Ascending aorta (tissue), 2 donors: Measurements from ENCODE around the gene MACO1. TPM values are rescaled to one million over a fixed set of nuclear protein-coding genes. Genes with fewer than 3 reads are reported as not detected.

ENCODE experiments used
- DNase-seq, 2 donors: peaks; one replicate each; pipeline ENCODE4 v3.0.0-alpha.2; 2019; ENCODE audit warnings: low spot score in 2 of 2
- H3K27ac ChIP-seq, 2 donors: fragments of 200-600 bp; sonication (generic); one replicate each; pipeline ENCODE4 v1.5.1; 2016 to 2017; ENCODE audit warnings: mild to moderate bottlenecking in 1 of 2
- H3K27me3 ChIP-seq: fragments of 200-600 bp; sonication (generic); one replicate; pipeline ENCODE4 v1.5.1; 2017
- H3K36me3 ChIP-seq, 2 donors: fragments of 200-600 bp; sonication (generic); one replicate each; pipeline ENCODE4 v1.5.1; 2016
- H3K4me1 ChIP-seq, 2 donors: fragments of 200-600 bp; sonication (generic); one replicate each; pipeline ENCODE4 v1.5.1; 2016 to 2017; ENCODE audit warnings: mild to moderate bottlenecking in 1 of 2
- H3K4me3 ChIP-seq, 2 donors: fragments of 200-600 bp; sonication (generic); one replicate each; pipeline ENCODE4 v1.5.1; 2016 to 2017; ENCODE audit warnings: mild to moderate bottlenecking in 1 of 2
- H3K9me3 ChIP-seq, 2 donors: fragments of 200-600 bp; sonication (generic); one replicate each; pipeline ENCODE4 v1.5.1; 2016
- CTCF ChIP-seq, 3 experiments: fragments of 200-600 bp in 2 of 3; fragments of 450-650 bp in 1 of 3; sonication (generic) in 2 of 3; IDR thresholded peaks; one replicate each; pipeline ENCODE4 v1.5.1; 2016 to 2019; ENCODE audit warnings: antibody characterized with exemption in 3 of 3, mild to moderate bottlenecking in 1 of 3, moderate library complexity in 1 of 3
- intact Hi-C: fragments of 100-400 bp; cut with DNase I; formaldehyde crosslinking; loops from one replicate; pipeline ENCODE4 v1.15.1; 2023
- total RNA-seq: library from RNA; depleted of rRNA; stranded (reverse); fragments of >200 nt; gene quantifications from one replicate; pipeline ENCODE4 v1.1.0, GENCODE V29; 2016

The MACO1 gene
- total RNA-seq, 1 donor from 2014 or later = 49.2 TPM

GRCh38 chr1:25476186-25477097 lies 45.7 kb downstream of the MACO1 start:
- Histone ChIP-seq H3K27ac (no peak overlapping the region), H3K9me3 (no peaks in the 10 kb centered on the region), H3K4me3 (no peak overlapping the region), H3K4me1 (peaks cover 0 to 10% of the 10 kb centered on the region in 2 donors), H3K27me3 (no peaks in the 10 kb centered on the region), H3K36me3 (no peaks in the 10 kb centered on the region)
- DNase-seq = no peak
- TF ChIP-seq CTCF (IDR thresholded peaks at IDR 0.05) = no peak
- intact Hi-C loops = no loop called here

GRCh38 chr1:25477448-25478034 lies 46.8 kb downstream of the MACO1 start:
- Histone ChIP-seq H3K4me1 (peaks cover 0 to 10% of the 10 kb centered on the region in 2 donors), H3K9me3 (no peaks in the 10 kb centered on the region), H3K27me3 (no peaks in the 10 kb centered on the region), H3K27ac (no peak overlapping the region), H3K4me3 (no peak overlapping the region), H3K36me3 (no peaks in the 10 kb centered on the region)
- no peak for DNase-seq
- TF ChIP-seq CTCF (IDR thresholded peaks at IDR 0.05) = no peak
- intact Hi-C loops = no loop called here

- no peak for TF ChIP-seq CTCF (IDR thresholded peaks at IDR 0.05)
- Histone ChIP-seq H3K9me3 (no peaks in the 10 kb centered on the region), H3K4me1 (peaks cover 0 to 6% of the 10 kb centered on the region in 2 donors), H3K4me3 (no peak overlapping the region), H3K27me3 (no peaks in the 10 kb centered on the region), H3K36me3 (no peaks in the 10 kb centered on the region), H3K27ac (no peak overlapping the region)
- intact Hi-C loops = no loop called here
- no peak for DNase-seq
Observed at GRCh38 chr1:25478633-25479032, 47.9 kb downstream of the MACO1 start.

- TF ChIP-seq CTCF (IDR thresholded peaks at IDR 0.05) = no peak
- intact Hi-C loops = no loop called here
- no peaks in the 10 kb centered on the region for H3K4me1 ChIP-seq
- no peaks in the 10 kb centered on the region for H3K9me3 ChIP-seq
- no peaks in the 10 kb centered on the region for H3K27me3 ChIP-seq
- no peak overlapping the region for H3K27ac ChIP-seq
- no peak for DNase-seq
- H3K36me3 ChIP-seq = peaks cover 5 to 8% of the 10 kb centered on the region in 2 donors
- H3K4me3 ChIP-seq = no peak overlapping the region
Observed at GRCh38 chr1:25481625-25482024, 50.9 kb downstream of the MACO1 start.

- H3K4me1 ChIP-seq = no peaks in the 10 kb centered on the region
- intact Hi-C loops = no loop called here
Observed at GRCh38 chr1:25482211-25482610, 51.5 kb downstream of the MACO1 start.

More at GRCh38 chr1:25482211-25482610, 51.5 kb downstream of the MACO1 start:
- no peak for DNase-seq
- Histone ChIP-seq H3K4me3 (no peak overlapping the region), H3K9me3 (no peaks in the 10 kb centered on the region), H3K27ac (no peak overlapping the region), H3K36me3 (peaks cover 5 to 12% of the 10 kb centered on the region in 2 donors), H3K27me3 (no peaks in the 10 kb centered on the region)
- no peak for TF ChIP-seq CTCF (IDR thresholded peaks at IDR 0.05)
